Left ventricle myocardium inferior (tissue), 1 donor: ENCODE measurements around the gene THADA. TPM values are rescaled to one million over a fixed set of nuclear protein-coding genes. Genes with fewer than 3 reads are reported as not detected.

Experiments
- DNase-seq: peaks from one replicate; pipeline ENCODE4 v3.0.0-alpha.2; 2020
- H3K27ac ChIP-seq: fragments of 200-600 bp; replicated peaks from 2 replicates; pipeline ENCODE4 v1.8.0; 2021
- H3K27me3 ChIP-seq: fragments of 200-600 bp; 2 replicates; pipeline ENCODE4 v1.8.0; 2021; ENCODE audit warnings: low read depth
- H3K36me3 ChIP-seq: fragments of 200-600 bp; 2 replicates; pipeline ENCODE4 v1.8.0; 2021
- H3K4me1 ChIP-seq: fragments of 200-600 bp; 2 replicates; pipeline ENCODE4 v1.8.0; 2021
- H3K4me3 ChIP-seq: fragments of 200-600 bp; 2 replicates; pipeline ENCODE4 v1.8.0; 2021; ENCODE audit warnings: mild to moderate bottlenecking, moderate library complexity
- H3K9me3 ChIP-seq: fragments of 200-600 bp; replicated peaks from 2 replicates; pipeline ENCODE4 v1.8.0; 2021
- intact Hi-C: fragments of 100-400 bp; cut with micrococcal nuclease; formaldehyde crosslinking; loops from one replicate; pipeline ENCODE4 v1.11.0; 2022
- total RNA-seq: library from RNA; stranded (reverse); fragmentation: NEBNext Ultra II Directional; extraction: Animal tissue kit (Norgen Biotek cat#: 25700); gene quantifications from one replicate; pipeline ENCODE4 v1.2.1, GENCODE V29; 2021
- TF ChIP-seq, protein P1 (sequence below): fragments of 200-600 bp; IDR thresholded peaks from 2 replicates; pipeline ENCODE4 v1.8.0; 2021; ENCODE audit warnings: antibody characterized with exemption, mild to moderate bottlenecking, borderline replicate concordance
- donor health status: DM: no; HTN: yes; CAD: no; lungs with severe emphysema.

THADA gene
- total RNA-seq, 1 donor from 2014 or later: 15.4 TPM

DNA sequence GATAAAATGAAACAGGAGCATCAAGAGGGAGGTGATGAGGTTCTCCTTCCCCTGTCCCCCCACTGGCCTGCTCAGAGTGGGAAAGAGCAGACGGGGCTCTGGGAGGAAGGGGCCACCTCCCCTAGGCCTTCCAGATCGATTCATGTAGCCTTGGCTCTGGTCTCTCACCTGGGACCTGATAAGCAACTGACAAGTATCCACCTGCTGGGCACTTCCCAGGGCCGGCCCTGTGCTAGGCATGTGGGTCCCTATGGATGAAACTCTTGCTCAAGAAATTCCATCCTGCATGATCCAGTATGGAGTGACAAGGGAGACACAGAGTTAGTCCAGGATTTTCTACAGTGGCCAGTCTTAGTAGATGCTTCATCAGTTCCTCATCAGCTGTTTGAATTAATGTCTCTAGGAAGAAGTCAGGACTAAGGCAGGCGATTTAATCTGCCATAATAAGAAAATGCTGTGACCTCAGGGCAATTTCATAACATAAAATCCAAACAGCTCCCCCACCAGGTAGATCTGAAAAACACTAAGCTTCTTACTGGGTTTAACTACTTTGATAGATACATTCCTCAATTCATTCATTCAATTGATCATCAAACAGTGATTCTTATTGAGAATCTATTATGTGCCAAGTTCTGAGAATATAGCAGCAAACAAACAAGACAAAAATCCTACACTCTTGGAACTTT is 324.8 kb downstream of the THADA start:
- DNase-seq: no peak
- Histone ChIP-seq H3K27ac (peak overlapping the region; percentile 92), H3K4me1 (peaks cover 68% of the 10 kb centered on the region), H3K36me3 (no peaks in the 10 kb centered on the region), H3K4me3 (no peak overlapping the region), H3K27me3 (no peaks in the 10 kb centered on the region), H3K9me3 (no peaks in the 10 kb centered on the region)
- TF ChIP-seq, protein P1, sequence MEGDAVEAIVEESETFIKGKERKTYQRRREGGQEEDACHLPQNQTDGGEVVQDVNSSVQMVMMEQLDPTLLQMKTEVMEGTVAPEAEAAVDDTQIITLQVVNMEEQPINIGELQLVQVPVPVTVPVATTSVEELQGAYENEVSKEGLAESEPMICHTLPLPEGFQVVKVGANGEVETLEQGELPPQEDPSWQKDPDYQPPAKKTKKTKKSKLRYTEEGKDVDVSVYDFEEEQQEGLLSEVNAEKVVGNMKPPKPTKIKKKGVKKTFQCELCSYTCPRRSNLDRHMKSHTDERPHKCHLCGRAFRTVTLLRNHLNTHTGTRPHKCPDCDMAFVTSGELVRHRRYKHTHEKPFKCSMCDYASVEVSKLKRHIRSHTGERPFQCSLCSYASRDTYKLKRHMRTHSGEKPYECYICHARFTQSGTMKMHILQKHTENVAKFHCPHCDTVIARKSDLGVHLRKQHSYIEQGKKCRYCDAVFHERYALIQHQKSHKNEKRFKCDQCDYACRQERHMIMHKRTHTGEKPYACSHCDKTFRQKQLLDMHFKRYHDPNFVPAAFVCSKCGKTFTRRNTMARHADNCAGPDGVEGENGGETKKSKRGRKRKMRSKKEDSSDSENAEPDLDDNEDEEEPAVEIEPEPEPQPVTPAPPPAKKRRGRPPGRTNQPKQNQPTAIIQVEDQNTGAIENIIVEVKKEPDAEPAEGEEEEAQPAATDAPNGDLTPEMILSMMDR: no peak
- intact Hi-C loops: no loop called here

GRCh38 chr2:43270461-43270860 is 325.4 kb downstream of the THADA start:
- intact Hi-C loops: no loop called here
- no peaks in the 10 kb centered on the region for H3K27me3 ChIP-seq
- H3K27ac ChIP-seq: peak overlapping the region; percentile 92
- no peak overlapping the region for H3K4me3 ChIP-seq
- H3K9me3 ChIP-seq: no peaks in the 10 kb centered on the region
- no peaks in the 10 kb centered on the region for H3K36me3 ChIP-seq
- TF ChIP-seq, protein P1: no peak
- no peak for DNase-seq
- H3K4me1 ChIP-seq: peaks cover 67% of the 10 kb centered on the region

- Histone ChIP-seq H3K27me3 (no peaks in the 10 kb centered on the region), H3K4me3 (peak overlapping the region; percentile 24), H3K36me3 (no peaks in the 10 kb centered on the region), H3K9me3 (no peaks in the 10 kb centered on the region), H3K4me1 (peaks cover 73% of the 10 kb centered on the region), H3K27ac (peak overlapping the region; percentile 92)
- intact Hi-C loops: no loop called here
- peak; percentile 79 for DNase-seq
- TF ChIP-seq, protein P1: no peak
Observed at GRCh38 chr2:43269706-43270105, 326.1 kb downstream of the THADA start.

- TF ChIP-seq, protein P1: peak; percentile 21
- H3K36me3 ChIP-seq: no peaks in the 10 kb centered on the region
- intact Hi-C loops: no loop called here
- H3K27ac ChIP-seq: peak overlapping the region; percentile 92
- H3K27me3 ChIP-seq: no peaks in the 10 kb centered on the region
- peaks cover 77% of the 10 kb centered on the region for H3K4me1 ChIP-seq
- DNase-seq: peak; percentile 87
- H3K9me3 ChIP-seq: no peaks in the 10 kb centered on the region
- H3K4me3 ChIP-seq: peak overlapping the region; percentile 24
Observed at GRCh38 chr2:43269074-43269572, 326.7 kb downstream of the THADA start.

GRCh38 chr2:43268066-43268953 is 327.5 kb downstream of the THADA start:
- intact Hi-C loops: no loop called here
- H3K4me3 ChIP-seq: peak overlapping the region; percentile 24
- H3K27ac ChIP-seq: peak overlapping the region; percentile 92
- peaks cover 70% of the 10 kb centered on the region for H3K4me1 ChIP-seq
- no peaks in the 10 kb centered on the region for H3K36me3 ChIP-seq
- DNase-seq: no peak
- H3K27me3 ChIP-seq: no peaks in the 10 kb centered on the region
- no peaks in the 10 kb centered on the region for H3K9me3 ChIP-seq
- TF ChIP-seq, protein P1: no peak
